ENCODE results near the gene BHLHE23. TPM values are rescaled to one million over a fixed set of nuclear protein-coding genes. Genes with fewer than 3 reads are reported as not detected.

Gene BHLHE23
- total RNA-seq, 1 donor: not detected

DNA sequence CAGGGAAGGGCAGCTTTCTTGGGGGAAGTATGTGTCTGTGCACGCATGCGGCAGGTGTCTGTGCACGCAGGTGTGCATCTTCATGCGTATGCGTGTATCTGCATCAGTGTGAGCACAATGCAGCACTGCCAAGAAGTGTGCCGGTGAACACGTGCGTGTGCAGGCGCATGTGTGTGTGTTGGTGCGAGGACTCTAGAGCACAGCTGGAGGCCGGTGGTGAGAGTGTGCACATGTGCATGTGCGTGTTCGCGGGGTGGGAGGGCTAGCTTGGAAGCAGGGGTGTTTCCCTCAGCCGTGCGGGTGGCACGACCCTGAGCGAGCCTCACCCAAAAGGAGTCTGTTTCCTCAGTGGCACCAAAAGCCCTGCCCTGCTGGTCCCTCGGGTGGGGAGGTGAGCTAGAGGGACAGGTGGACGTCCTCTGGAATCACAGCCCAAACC is 46.7 kb downstream of the BHLHE23 start:
- H3K4me3 ChIP-seq (ENCODE audit: low read depth, low read length): no peak overlapping the region
- no peak for DNase-seq (ENCODE audit: low read depth)
- TF ChIP-seq, protein P1, sequence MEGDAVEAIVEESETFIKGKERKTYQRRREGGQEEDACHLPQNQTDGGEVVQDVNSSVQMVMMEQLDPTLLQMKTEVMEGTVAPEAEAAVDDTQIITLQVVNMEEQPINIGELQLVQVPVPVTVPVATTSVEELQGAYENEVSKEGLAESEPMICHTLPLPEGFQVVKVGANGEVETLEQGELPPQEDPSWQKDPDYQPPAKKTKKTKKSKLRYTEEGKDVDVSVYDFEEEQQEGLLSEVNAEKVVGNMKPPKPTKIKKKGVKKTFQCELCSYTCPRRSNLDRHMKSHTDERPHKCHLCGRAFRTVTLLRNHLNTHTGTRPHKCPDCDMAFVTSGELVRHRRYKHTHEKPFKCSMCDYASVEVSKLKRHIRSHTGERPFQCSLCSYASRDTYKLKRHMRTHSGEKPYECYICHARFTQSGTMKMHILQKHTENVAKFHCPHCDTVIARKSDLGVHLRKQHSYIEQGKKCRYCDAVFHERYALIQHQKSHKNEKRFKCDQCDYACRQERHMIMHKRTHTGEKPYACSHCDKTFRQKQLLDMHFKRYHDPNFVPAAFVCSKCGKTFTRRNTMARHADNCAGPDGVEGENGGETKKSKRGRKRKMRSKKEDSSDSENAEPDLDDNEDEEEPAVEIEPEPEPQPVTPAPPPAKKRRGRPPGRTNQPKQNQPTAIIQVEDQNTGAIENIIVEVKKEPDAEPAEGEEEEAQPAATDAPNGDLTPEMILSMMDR (IDR thresholded peaks at IDR 0.05; ENCODE audit: insufficient read depth, low read depth, low read length): no peak

DNA sequence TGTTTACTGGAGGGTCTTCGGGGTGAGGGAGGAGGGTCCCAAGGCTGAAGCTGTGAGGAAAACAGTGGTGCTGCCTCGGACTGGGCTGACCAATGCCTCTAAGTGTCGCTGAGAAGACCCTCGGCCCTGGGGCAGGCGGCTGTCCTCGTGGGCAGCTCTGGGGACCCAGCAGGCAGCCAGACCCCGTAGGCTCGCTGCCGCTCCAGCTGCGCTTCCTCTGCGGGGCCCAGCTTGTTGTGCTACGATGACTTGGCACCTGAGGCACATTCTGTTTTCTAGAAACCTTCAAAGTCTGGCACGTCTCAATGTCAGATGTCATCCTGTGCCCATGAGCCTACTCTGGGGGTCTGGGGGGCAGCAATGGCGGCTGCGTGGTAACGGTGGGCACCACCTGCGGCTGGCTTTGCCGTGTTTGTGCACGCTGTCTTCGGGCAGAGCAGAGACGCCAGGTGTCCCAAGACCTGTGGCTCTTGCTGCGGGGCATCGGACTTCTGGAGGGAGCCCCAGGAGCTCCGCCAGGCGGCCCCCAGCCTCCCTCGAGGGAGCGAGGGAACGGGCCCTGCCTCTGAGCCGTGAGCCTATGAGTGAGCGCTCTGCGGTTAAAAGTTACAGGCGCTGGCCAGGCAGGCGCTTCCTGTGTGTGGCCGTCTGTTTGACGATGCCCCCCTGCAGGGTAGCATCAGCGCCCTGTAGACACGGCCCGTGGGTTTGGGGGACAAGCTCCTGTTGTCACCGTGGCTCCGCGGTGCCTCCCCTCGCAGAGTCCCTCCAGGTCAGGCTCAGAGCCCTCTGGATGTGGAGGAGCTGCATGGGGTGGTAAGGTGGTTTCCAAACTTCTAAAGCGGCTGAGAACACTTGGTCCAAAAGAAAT is 47.4 kb downstream of the BHLHE23 start:
- no peak for DNase-seq (ENCODE audit: low read depth)
- TF ChIP-seq, protein P1 (IDR thresholded peaks at IDR 0.05; ENCODE audit: insufficient read depth, low read depth, low read length): no peak
- no peak overlapping the region for H3K4me3 ChIP-seq (ENCODE audit: low read depth, low read length)

DNA sequence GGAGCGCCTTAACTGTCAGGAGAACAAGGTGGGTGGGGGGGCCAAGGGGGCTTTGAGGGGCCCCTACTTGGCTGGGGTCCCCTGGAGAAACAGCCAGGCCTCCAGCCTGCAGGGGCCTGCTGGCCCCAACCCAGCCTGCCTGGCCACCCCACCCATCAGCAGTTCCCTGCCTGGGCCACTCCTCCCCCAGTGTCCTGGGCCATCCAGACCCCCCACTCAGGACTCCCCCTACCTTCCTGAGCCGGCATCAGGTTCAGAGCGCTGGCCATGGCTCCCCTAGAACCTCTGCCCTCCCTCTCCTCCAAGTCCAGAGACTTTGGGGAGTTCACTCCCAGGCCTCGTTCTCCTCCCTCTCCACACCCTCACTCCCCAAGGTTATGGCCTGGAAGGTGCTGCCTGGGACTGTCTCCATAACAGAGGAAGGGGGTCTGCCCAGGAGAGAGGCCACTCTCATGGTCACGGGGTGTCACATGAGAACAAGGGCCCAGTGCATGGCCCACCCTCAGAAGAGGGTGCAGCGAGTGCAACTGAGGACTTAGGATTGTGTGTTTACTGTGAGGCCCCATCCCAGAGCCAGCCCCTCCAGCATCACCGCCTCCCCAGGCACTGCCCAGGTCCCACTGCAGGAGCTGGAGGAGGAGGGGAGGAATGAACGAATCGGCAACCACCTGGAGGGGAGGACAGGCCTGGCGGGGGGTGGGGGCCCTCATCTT is 48.2 kb downstream of the BHLHE23 start:
- no peak for DNase-seq (ENCODE audit: low read depth)
- H3K4me3 ChIP-seq (ENCODE audit: low read depth, low read length): no peak overlapping the region
- TF ChIP-seq, protein P1 (IDR thresholded peaks at IDR 0.05; ENCODE audit: insufficient read depth, low read depth, low read length): no peak

DNA sequence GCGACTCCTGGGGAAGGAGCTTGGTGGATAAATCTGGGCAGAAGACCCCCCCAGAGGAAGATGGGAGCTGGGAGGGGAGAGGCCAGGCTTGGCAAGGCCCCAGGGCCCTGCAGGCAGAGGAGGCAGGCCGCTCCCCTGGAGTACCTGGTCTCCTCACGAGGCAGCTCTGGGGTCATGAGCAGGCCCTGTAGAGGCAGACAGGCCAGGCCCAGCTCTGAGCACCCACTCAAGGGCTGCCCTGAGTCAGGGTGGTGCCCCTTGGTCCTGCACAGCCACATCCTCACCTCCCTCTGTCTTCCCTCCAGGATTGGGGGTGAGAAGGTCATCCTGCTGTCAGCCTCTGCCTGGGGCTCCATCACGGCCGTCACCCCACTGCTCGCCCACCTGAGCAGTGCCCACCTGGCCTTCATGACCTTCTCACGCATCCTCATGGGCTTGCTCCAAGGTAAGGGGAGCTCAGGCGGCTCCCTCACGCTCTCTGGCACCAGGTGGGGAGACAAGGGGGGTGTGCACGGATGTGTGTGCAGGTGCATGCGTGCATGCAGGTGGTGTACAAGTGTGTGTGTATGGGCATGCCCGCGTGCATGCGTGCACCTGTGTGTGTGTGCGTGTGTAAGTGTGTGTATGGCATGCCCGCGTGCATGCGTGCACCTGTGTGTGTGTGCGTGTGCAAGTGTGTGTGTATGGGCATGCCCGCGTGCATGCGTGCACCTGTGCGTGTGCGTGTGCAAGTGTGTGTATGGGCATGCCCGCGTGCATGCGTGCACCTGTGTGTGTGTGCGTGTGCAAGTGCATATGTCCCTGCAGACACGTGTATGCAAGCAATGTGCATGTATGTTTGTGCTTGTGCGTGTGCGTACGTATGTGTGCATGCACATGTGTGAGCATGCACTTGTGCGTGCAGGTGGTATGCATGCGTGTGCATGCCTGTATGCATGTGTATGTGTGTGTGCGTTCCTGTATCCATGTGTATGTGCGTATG is 49.3 kb downstream of the BHLHE23 start:
- H3K4me3 ChIP-seq (ENCODE audit: low read depth, low read length): no peak overlapping the region
- DNase-seq (ENCODE audit: low read depth): no peak
- TF ChIP-seq, protein P1 (IDR thresholded peaks at IDR 0.05; ENCODE audit: insufficient read depth, low read depth, low read length): no peak

DNA sequence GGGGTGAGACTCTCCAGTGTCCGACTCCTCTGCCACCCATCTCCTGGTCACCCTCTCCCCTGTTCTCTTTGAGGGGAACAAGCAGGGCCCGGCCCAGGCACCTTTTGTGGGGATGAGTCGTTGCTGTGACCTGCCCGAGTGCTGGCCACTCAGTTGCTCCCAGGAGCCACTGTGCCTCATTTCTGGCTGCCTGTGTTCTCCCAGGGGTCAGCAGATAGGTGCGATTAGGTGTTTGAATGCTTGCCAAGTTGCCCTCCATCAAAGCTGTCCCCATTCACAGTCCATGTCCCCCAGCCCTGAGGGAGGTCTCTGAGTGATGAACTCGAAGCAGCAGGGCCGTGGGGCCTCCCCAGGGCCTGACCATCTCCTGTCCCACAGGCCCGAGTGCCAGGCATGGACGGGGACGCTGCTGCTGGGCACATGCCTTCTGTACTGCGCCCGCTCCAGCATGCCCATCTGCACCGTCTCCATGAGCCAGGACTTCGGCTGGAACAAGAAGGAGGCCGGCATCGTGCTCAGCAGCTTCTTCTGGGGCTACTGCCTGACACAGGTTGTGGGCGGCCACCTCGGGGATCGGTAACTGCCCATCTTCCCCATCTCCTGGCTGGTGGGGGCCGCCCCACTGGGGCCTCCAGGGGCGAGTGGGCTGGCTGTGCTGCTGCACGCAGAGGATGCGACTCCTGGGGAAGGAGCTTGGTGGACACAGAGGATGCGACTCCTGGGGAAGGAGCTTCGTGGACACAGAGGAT is 50.2 kb downstream of the BHLHE23 start:
- H3K4me3 ChIP-seq (ENCODE audit: low read depth, low read length): no peak overlapping the region
- no peak for DNase-seq (ENCODE audit: low read depth)
- TF ChIP-seq, protein P1 (IDR thresholded peaks at IDR 0.05; ENCODE audit: insufficient read depth, low read depth, low read length): no peak

Other genes with a start within 250 kb of the BHLHE23 start
- gene MRGBP, start 210.5 kb downstream of the BHLHE23 start, total RNA-seq: 22.2 and 23.7 TPM in 2 replicates
- gene OGFR, start 202.1 kb downstream of the BHLHE23 start, total RNA-seq: 30.3 and 33.7 TPM in 2 replicates
- under 0.01 and 0.43 TPM in 2 replicates for gene COL9A3, start 189.9 kb downstream of the BHLHE23 start, total RNA-seq
- 12.6 and 19.0 TPM in 2 replicates for gene TCFL5, start 145.1 kb downstream of the BHLHE23 start, total RNA-seq
- gene DIDO1, start 80.5 kb downstream of the BHLHE23 start, total RNA-seq: 41.2 and 47.5 TPM in 2 replicates
- gene GID8, start 68.8 kb downstream of the BHLHE23 start, total RNA-seq: 31.2 and 34.5 TPM in 2 replicates
- gene SLC17A9, start 54.3 kb downstream of the BHLHE23 start, total RNA-seq: 23.7 and 24.8 TPM in 2 replicates
- 24.8 and 30.7 TPM in 2 replicates for gene YTHDF1, start 209.2 kb upstream of the BHLHE23 start, total RNA-seq
- gene BIRC7, start 228.9 kb upstream of the BHLHE23 start, total RNA-seq: 0.32 TPM in 1 of 2 replicates, not detected in the other
- not detected in 2 replicates for gene NKAIN4, start 247.5 kb upstream of the BHLHE23 start, total RNA-seq

Data from fibroblast of villous mesenchyme (primary cell).